IMR-90 (cell line): Measurements from ENCODE around the gene CCDC148. TPM values are rescaled to one million over a fixed set of nuclear protein-coding genes. Genes with fewer than 3 reads are reported as not detected.

ENCODE experiments used
- ATAC-seq: fragments of 200-7000 bp; cut with Tn5 transposase; 2 replicates; pipeline ENCODE4 v1.9.1; 2020; ENCODE audit warnings: low read depth, mild to moderate bottlenecking, moderate library complexity
- BruUV-seq: library from RNA; stranded (reverse); fragments of 400-500 nt; replicated peaks from 2 replicates; lab custom pipeline; 2021; lab: Mats Ljungman, UMichigan
- CTCF ChIA-PET: fragments of 300-600 bp; formaldehyde crosslinking; extraction: SDS; loops from one replicate; lab custom pipeline; 2021; ENCODE audit warnings: antibody characterized with exemption; lab: Yijun Ruan, JAX
- POLR2A ChIA-PET: fragments of 300-600 bp; sonication (Branson Sonifier 250); formaldehyde crosslinking; loops from one replicate; lab custom pipeline; 2022; ENCODE audit warnings: antibody characterized with exemption; ENCODE audit not compliant: unreplicated experiment; lab: Charles Lee
- DNase-seq: peaks from one replicate; pipeline ENCODE4 v3.0.0; 2013
- H2AFZ ChIP-seq: replicated peaks from 2 replicates; pipeline ENCODE3; 2013; ENCODE audit warnings: low read length, mild to moderate bottlenecking; ENCODE audit not compliant: poor library complexity
- H2AK5ac ChIP-seq: 2 replicates; pipeline ENCODE4 v1.6.1; 2013; ENCODE audit warnings: low read depth, low read length, inconsistent platforms
- H2AK9ac ChIP-seq: replicated peaks from 2 replicates; pipeline ENCODE3; 2013; ENCODE audit warnings: mild to moderate bottlenecking, low read depth, low read length, moderate library complexity; ENCODE audit not compliant: poor library complexity
- H2BK120ac ChIP-seq: 2 replicates; pipeline ENCODE4 v1.6.1; 2013; ENCODE audit warnings: low read depth, low read length, inconsistent platforms
- H2BK15ac ChIP-seq: 3 replicates; pipeline ENCODE4 v1.6.1; 2013; ENCODE audit warnings: low read depth, low read length, inconsistent platforms
- H2BK20ac ChIP-seq: 2 replicates; pipeline ENCODE4 v1.6.1; 2013; ENCODE audit warnings: low read depth, mild to moderate bottlenecking, inconsistent platforms, low read length, moderate library complexity
- H2BK5ac ChIP-seq: 2 replicates; pipeline ENCODE4 v1.6.1; 2013; ENCODE audit warnings: mild to moderate bottlenecking, low read depth, low read length, inconsistent platforms; ENCODE audit not compliant: poor library complexity, severe bottlenecking
- H3K14ac ChIP-seq: replicated peaks from 2 replicates; pipeline ENCODE4 v1.6.1; 2013; ENCODE audit warnings: low read depth, low read length, inconsistent platforms
- H3K18ac ChIP-seq: 2 replicates; pipeline ENCODE4 v1.6.1; 2013; ENCODE audit warnings: low read depth, low read length, control low read depth
- H3K23ac ChIP-seq: 2 replicates; pipeline ENCODE4 v1.6.1; 2013; ENCODE audit warnings: low read depth, low read length, inconsistent platforms
- H3K27ac ChIP-seq: 2 replicates; pipeline ENCODE4 v1.5.1; 2013; ENCODE audit warnings: mild to moderate bottlenecking, control low read depth, low read length; ENCODE audit not compliant: insufficient read depth
- H3K27me3 ChIP-seq: 2 replicates; pipeline ENCODE4 v1.6.1; 2013; ENCODE audit warnings: low read length; ENCODE audit not compliant: control insufficient read depth, insufficient read depth
- H3K36me3 ChIP-seq: 2 replicates; pipeline ENCODE4 v1.6.1; 2013; ENCODE audit warnings: low read length, mixed read lengths; ENCODE audit not compliant: control insufficient read depth, insufficient read depth
- H3K4ac ChIP-seq: 2 replicates; pipeline ENCODE4 v1.6.1; 2013; ENCODE audit warnings: low read depth, low read length, inconsistent platforms
- H3K4me1 ChIP-seq: 2 replicates; pipeline ENCODE4 v1.6.1; 2013; ENCODE audit warnings: low read length, mixed read lengths; ENCODE audit not compliant: control insufficient read depth, insufficient read depth
- H3K4me2 ChIP-seq: 2 replicates; pipeline ENCODE4 v1.6.1; 2013; ENCODE audit warnings: low read depth, mild to moderate bottlenecking, control low read depth, low read length, moderate library complexity
- H3K4me3 ChIP-seq: 2 replicates; pipeline ENCODE4 v1.5.1; 2013; ENCODE audit warnings: low read depth, mild to moderate bottlenecking, control low read depth, low read length, moderate library complexity; ENCODE audit not compliant: insufficient read depth
- H3K56ac ChIP-seq: 2 replicates; pipeline ENCODE4 v1.6.1; 2013; ENCODE audit warnings: low read length, inconsistent platforms; ENCODE audit not compliant: insufficient read depth; ENCODE audit errors: extremely low read depth
- H3K79me1 ChIP-seq, 2 experiments: 2 replicates each; pipeline ENCODE4 v1.6.1; 2013; ENCODE audit warnings: low read length in 2 of 2, inconsistent platforms in 1 of 2, low read depth in 1 of 2
- H3K9ac ChIP-seq: 2 replicates; pipeline ENCODE4 v1.6.1; 2013; ENCODE audit warnings: low read depth, low read length, control low read depth
- H3K9me1 ChIP-seq: 2 replicates; pipeline ENCODE4 v1.6.1; 2013; ENCODE audit warnings: low read length, inconsistent platforms; ENCODE audit not compliant: insufficient read depth
- H3K9me3 ChIP-seq: 2 replicates; pipeline ENCODE4 v1.6.1; 2013; ENCODE audit warnings: low read length; ENCODE audit not compliant: control insufficient read depth, insufficient read depth
- H4K20me1 ChIP-seq: 2 replicates; pipeline ENCODE4 v1.6.1; 2013; ENCODE audit warnings: low read length, inconsistent platforms; ENCODE audit not compliant: insufficient read depth
- H4K5ac ChIP-seq: 2 replicates; pipeline ENCODE4 v1.6.1; 2013; ENCODE audit warnings: mild to moderate bottlenecking, low read depth, low read length, control low read depth
- H4K8ac ChIP-seq, 2 experiments: 2 replicates each; pipeline ENCODE4 v1.6.1; 2013; ENCODE audit warnings: low read depth in 2 of 2, low read length in 2 of 2, control low read depth in 1 of 2, inconsistent platforms in 1 of 2
- H4K91ac ChIP-seq: 2 replicates; pipeline ENCODE4 v1.6.1; 2013; ENCODE audit warnings: low read depth, low read length, inconsistent platforms; ENCODE audit not compliant: insufficient read depth
- BHLHE40 ChIP-seq: fragments of 150-350 bp; IDR thresholded peaks from 2 replicates; pipeline ENCODE4 v1.6.1; 2016; ENCODE audit warnings: mild to moderate bottlenecking, low read depth, low read length
- CHD1 ChIP-seq: IDR thresholded peaks from 2 replicates; pipeline ENCODE4 v1.6.1; 2012; ENCODE audit warnings: low read depth, low read length, improper control_type of control experiment
- CTCF ChIP-seq: conservative IDR thresholded peaks from 2 replicates; pipeline ENCODE4 v1.5.1; 2012; ENCODE audit warnings: mild to moderate bottlenecking, low read depth, low read length, improper control_type of control experiment
- ELK1 ChIP-seq: fragments of 150-350 bp; IDR thresholded peaks from 2 replicates; pipeline ENCODE4 v1.6.1; 2016; ENCODE audit warnings: low read depth, mild to moderate bottlenecking, low read length, moderate library complexity, borderline replicate concordance
- MAFK ChIP-seq: IDR thresholded peaks from 2 replicates; pipeline ENCODE4 v1.6.1; 2012; ENCODE audit warnings: low read depth, low read length, improper control_type of control experiment
- NFE2L2 ChIP-seq: fragments of 150-350 bp; IDR thresholded peaks from 2 replicates; pipeline ENCODE4 v1.6.1; 2016; ENCODE audit warnings: low read depth, mild to moderate bottlenecking, low read length
- POLR2A ChIP-seq: IDR thresholded peaks from 2 replicates; pipeline ENCODE4 v1.6.1; 2012; ENCODE audit warnings: mild to moderate bottlenecking, low read depth, low read length
- RCOR1 ChIP-seq: IDR thresholded peaks from 2 replicates; pipeline ENCODE4 v1.6.1; 2012; ENCODE audit warnings: mild to moderate bottlenecking, low read length, improper control_type of control experiment; ENCODE audit not compliant: insufficient replicate concordance
- RFX5 ChIP-seq: IDR thresholded peaks from 2 replicates; pipeline ENCODE4 v1.8.0; 2012; ENCODE audit warnings: low read depth, mild to moderate bottlenecking, low read length, moderate library complexity
- WGBS, 2 experiments: methylation state at CpG; one replicate each; pipeline versions ENCODE4 v1.1.5 to v1.1.7; 2013; ENCODE audit warnings: missing lambda C conversion rate in 2 of 2; ENCODE audit not compliant: insufficient read length in 1 of 2; ENCODE audit errors: extremely low coverage in 2 of 2; 5-methylcytosine and 5-hydroxymethylcytosine counted together
- dilution Hi-C: fragments of 300-500 bp; cut with HindIII; formaldehyde crosslinking; loops from one replicate; pipeline ENCODE4 v1.14.3; 2018; ENCODE audit warnings: low sequenced_read_pairs; ENCODE audit not compliant: unreplicated experiment
- in situ Hi-C: fragments of 300-500 bp; cut with MboI; formaldehyde crosslinking; loops from 3 replicates; pipeline ENCODE4 v1.14.3; 2019; ENCODE audit warnings: low sequenced_read_pairs, inconsistent platforms, mixed read lengths
- intact Hi-C: fragments of 100-400 bp; cut with micrococcal nuclease; formaldehyde crosslinking; loops from 2 replicates; pipeline ENCODE4 v1.10.0; 2022
- polyA plus RNA-seq, 3 experiments: library from polyadenylated mRNA; depleted of rRNA; stranded (reverse); fragments of >200 nt; gene quantifications; 2 replicates each; pipeline ENCODE4 v1.2.3, GENCODE V29; 2012; ENCODE audit warnings: low replicate concordance in 1 of 3
- total RNA-seq: library from RNA; depleted of rRNA; stranded (reverse); fragments of >200 nt; gene quantifications from 2 replicates; pipeline ENCODE4 v1.2.3, GENCODE V29; 2012

CCDC148 gene
- total and polyA plus RNA-seq, 2 of the 4 experiments (the other 2 are of a cell fraction): 0.18 to 0.31 TPM

- Histone ChIP-seq H2BK15ac (peak overlapping the region; percentile 10; the same call in 2 of the 3 replicates), H3K4me2 (peak overlapping the region; percentile 62), H2BK5ac (peak overlapping the region; percentile 75), H3K56ac (no peak overlapping the region), H3K27me3 (no peaks in the 10 kb centered on the region), H3K9me3 (no peaks in the 10 kb centered on the region), H3K4ac (peak overlapping the region; percentile 14; the same call in 1 of the 2 replicates), H2AK9ac (no peak overlapping the region), H4K91ac (peak overlapping the region; percentile 31; the same call in 1 of the 2 replicates), H4K8ac (peak overlapping the region in 1 of 2 experiments; percentile 20; a peak in 1 of 4 replicates), H3K27ac (peak overlapping the region; percentile 88; the same call in 1 of the 2 replicates), H3K9me1 (peaks cover 10% of the 10 kb centered on the region; the same call in 1 of the 2 replicates), H2BK20ac (peak overlapping the region; percentile 31; the same call in 1 of the 2 replicates), H2AFZ (no peak overlapping the region), H3K36me3 (no peaks in the 10 kb centered on the region), H3K18ac (peak overlapping the region; percentile 9; the same call in 1 of the 2 replicates), H3K4me3 (no peak overlapping the region), H3K9ac (no peak overlapping the region), H3K4me1 (peaks cover 9% of the 10 kb centered on the region), H3K23ac (peak overlapping the region; percentile 26; the same call in 1 of the 2 replicates), H3K14ac (no peak overlapping the region; the same call in 1 of the 2 replicates), H2BK120ac (peak overlapping the region; percentile 33), H2AK5ac (0 out of 2 replicates have a peak overlapping the region, but pooled peaks have one; percentile 12), H4K20me1 (peaks cover 10% of the 10 kb centered on the region; the same call in 1 of the 2 replicates), H4K5ac (no peak overlapping the region), H3K79me1 (peaks cover 28 to 52% of the 10 kb centered on the region in 2 experiments)
- ATAC-seq (no peak), DNase-seq (peak; percentile 5)
- dilution Hi-C loops (no loop called here), in situ Hi-C loops (no loop called here), intact Hi-C loops (loop anchor here (5.0 kb wide), 1 partner anchor 101 kb away; no protein-coding TSS in a partner anchor)
- WGBS, 2 experiments: no CpG with 5 or more reads among the region's 3 CpGs
- CTCF ChIA-PET: interaction anchor here (0.6 kb wide), 1 partner anchor 23 kb away, joined by 3 read pairs; no protein-coding TSS in a partner anchor
- POLR2A ChIA-PET: no interaction called here
- TF ChIP-seq MAFK: no peak
- no peak for TF ChIP-seq CTCF
- TF ChIP-seq NFE2L2: no peak
- TF ChIP-seq RFX5: no peak
- no peak for TF ChIP-seq CHD1
- TF ChIP-seq POLR2A: no peak
- TF ChIP-seq BHLHE40: no peak
- TF ChIP-seq ELK1: no peak
- TF ChIP-seq RCOR1: no peak
- BruUV-seq: no TSS peak
Observed at GRCh38 chr2:158486150-158486969, 29.8 kb upstream of the CCDC148 start.
